ENCODE measurements around the gene INPP5F. TPM values are rescaled to one million over a fixed set of nuclear protein-coding genes. Genes with fewer than 3 reads are reported as not detected.

Gene INPP5F
- total and polyA plus RNA-seq, 12 donors = 4.0 to 13.3 (median 6.4) TPM

GRCh38 chr10:119679480-119679829, 46.4 kb upstream of the INPP5F start:
- ATAC-seq (no peak), DNase-seq (no peak)
- intact Hi-C loops (cut with DNase I) = no loop called here
- H3K4me1 ChIP-seq = peaks cover 0 to 48% (median 32%) of the 10 kb centered on the region in 9 donors
- TF ChIP-seq CTCF (IDR thresholded peaks at IDR 0.05) = no peak
- H3K27me3 ChIP-seq = no peaks in the 10 kb centered on the region
- WGBS, 2 donors = 80 to 84% methylated on average over 7 of the region's 7 CpGs
- H3K36me3 ChIP-seq = peaks cover 0 to 39% (median 20%) of the 10 kb centered on the region in 9 donors
- no peaks in the 10 kb centered on the region for H3K9me3 ChIP-seq
- peak overlapping the region in 6 of 10 donors; percentile 71 to 86 (median 81) for H3K27ac ChIP-seq
- H3K4me3 ChIP-seq = no peak overlapping the region

- peak in 4 of 8 donors; percentile 3 to 33 (median 10) for ATAC-seq
- Histone ChIP-seq H3K4me1 (peaks cover 0 to 48% (median 32%) of the 10 kb centered on the region in 9 donors), H3K27me3 (no peaks in the 10 kb centered on the region), H3K36me3 (peaks cover 0 to 33% (median 20%) of the 10 kb centered on the region in 9 donors), H3K9me3 (no peaks in the 10 kb centered on the region), H3K4me3 (no peak overlapping the region), H3K27ac (peak overlapping the region; percentile 1 to 86 (median 74))
- intact Hi-C loops (cut with DNase I) = loop anchor here in 2 of 10 donors (10.0 kb wide), 2 partner anchors 175 to 185 kb away; no protein-coding TSS in a partner anchor
- no peak for DNase-seq
- WGBS, 2 donors = 49 to 51% methylated on average over 4 of the region's 4 CpGs
- no peak for TF ChIP-seq CTCF (IDR thresholded peaks at IDR 0.05)
Observed at GRCh38 chr10:119680050-119680449, 45.8 kb upstream of the INPP5F start.

- Histone ChIP-seq H3K4me1 (peaks cover 0 to 48% (median 32%) of the 10 kb centered on the region in 9 donors), H3K27ac (peak overlapping the region; percentile 1 to 86 (median 74)), H3K36me3 (peaks cover 0 to 28% (median 20%) of the 10 kb centered on the region in 9 donors), H3K27me3 (no peaks in the 10 kb centered on the region), H3K9me3 (no peaks in the 10 kb centered on the region), H3K4me3 (no peak overlapping the region)
- TF ChIP-seq CTCF (IDR thresholded peaks at IDR 0.05) = no peak
- WGBS, 2 donors = 30 to 39% methylated on average over 9 of the region's 9 CpGs
- no peak for DNase-seq
- intact Hi-C loops (cut with DNase I) = loop anchor here in 2 of 10 donors (10.0 kb wide), 2 partner anchors 174 to 184 kb away; no protein-coding TSS in a partner anchor
- peak in 7 of 8 donors; percentile 39 to 76 (median 59) for ATAC-seq
Observed at GRCh38 chr10:119680650-119681081, 45.2 kb upstream of the INPP5F start.

GRCh38 chr10:119686465-119687191, 39.2 kb upstream of the INPP5F start:
- 19 to 20% methylated on average over 24 of the region's 24 CpGs for WGBS, 2 donors
- peak; percentile 83 to 93 (median 89) for ATAC-seq

More at GRCh38 chr10:119686465-119687191, 39.2 kb upstream of the INPP5F start:
- H3K27ac ChIP-seq = peak overlapping the region in 8 of 10 donors; percentile 3 to 72 (median 49)
- peak; percentile 78 to 85 for DNase-seq
- no peaks in the 10 kb centered on the region for H3K27me3 ChIP-seq
- H3K9me3 ChIP-seq = no peaks in the 10 kb centered on the region
- H3K4me3 ChIP-seq = peak overlapping the region in 7 of 10 donors; percentile 10 to 51 (median 42)
- H3K4me1 ChIP-seq = peaks cover 0 to 26% (median 9%) of the 10 kb centered on the region in 9 donors
- peak; percentile 91 to 97 (median 95) for TF ChIP-seq CTCF (IDR thresholded peaks at IDR 0.05)
- no peaks in the 10 kb centered on the region for H3K36me3 ChIP-seq
- intact Hi-C loops (cut with DNase I) = loop anchor here in 9 of 10 donors (1.0 to 10.0 kb wide), 9 partner anchors 38 to 231 kb away; partner anchors contain the start of gene INPP5F (in 5 of the 9)
